VCaP (cell line): Measurements from ENCODE around the gene FANCL.
A peak's percentile ranks its signal among the peaks of the same experiment; 100 is the strongest.
"Not testable (repeated sequence)": the region's sequence is repeated elsewhere in the genome, so short reads cannot be mapped to it uniquely, and the experiment has no call there.

Source experiments
- H3K27ac ChIP-seq: fragments of 450-650 bp; 2 replicates; pipeline ENCODE4 v1.5.1; 2017
- TF ChIP-seq, protein P1 (sequence below): fragments of 450-650 bp; conservative IDR thresholded peaks from 2 replicates; pipeline ENCODE4 v1.5.1; 2017; ENCODE audit warnings: mild to moderate bottlenecking, moderate library complexity

FANCL gene

GRCh38 chr2:58240670-58241545 is at the start of gene FANCL:
Gene FANCL (minus strand): TSS chr2:58241325. CDS start chr2:58241313, 12 bp downstream.
- peak within 1 kb of the TSS; percentile 91 for H3K27ac ChIP-seq

GRCh38 chr2:58289029-58289428 is 47.9 kb upstream of the FANCL start:
- H3K27ac ChIP-seq = no peak overlapping the region
- TF ChIP-seq, protein P1, sequence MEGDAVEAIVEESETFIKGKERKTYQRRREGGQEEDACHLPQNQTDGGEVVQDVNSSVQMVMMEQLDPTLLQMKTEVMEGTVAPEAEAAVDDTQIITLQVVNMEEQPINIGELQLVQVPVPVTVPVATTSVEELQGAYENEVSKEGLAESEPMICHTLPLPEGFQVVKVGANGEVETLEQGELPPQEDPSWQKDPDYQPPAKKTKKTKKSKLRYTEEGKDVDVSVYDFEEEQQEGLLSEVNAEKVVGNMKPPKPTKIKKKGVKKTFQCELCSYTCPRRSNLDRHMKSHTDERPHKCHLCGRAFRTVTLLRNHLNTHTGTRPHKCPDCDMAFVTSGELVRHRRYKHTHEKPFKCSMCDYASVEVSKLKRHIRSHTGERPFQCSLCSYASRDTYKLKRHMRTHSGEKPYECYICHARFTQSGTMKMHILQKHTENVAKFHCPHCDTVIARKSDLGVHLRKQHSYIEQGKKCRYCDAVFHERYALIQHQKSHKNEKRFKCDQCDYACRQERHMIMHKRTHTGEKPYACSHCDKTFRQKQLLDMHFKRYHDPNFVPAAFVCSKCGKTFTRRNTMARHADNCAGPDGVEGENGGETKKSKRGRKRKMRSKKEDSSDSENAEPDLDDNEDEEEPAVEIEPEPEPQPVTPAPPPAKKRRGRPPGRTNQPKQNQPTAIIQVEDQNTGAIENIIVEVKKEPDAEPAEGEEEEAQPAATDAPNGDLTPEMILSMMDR = no peak

More at GRCh38 chr2:58240670-58241545, at the start of gene FANCL:
- TF ChIP-seq, protein P1 = 0 out of 2 replicates have a peak, but pooled peaks have one; percentile 10

DNA sequence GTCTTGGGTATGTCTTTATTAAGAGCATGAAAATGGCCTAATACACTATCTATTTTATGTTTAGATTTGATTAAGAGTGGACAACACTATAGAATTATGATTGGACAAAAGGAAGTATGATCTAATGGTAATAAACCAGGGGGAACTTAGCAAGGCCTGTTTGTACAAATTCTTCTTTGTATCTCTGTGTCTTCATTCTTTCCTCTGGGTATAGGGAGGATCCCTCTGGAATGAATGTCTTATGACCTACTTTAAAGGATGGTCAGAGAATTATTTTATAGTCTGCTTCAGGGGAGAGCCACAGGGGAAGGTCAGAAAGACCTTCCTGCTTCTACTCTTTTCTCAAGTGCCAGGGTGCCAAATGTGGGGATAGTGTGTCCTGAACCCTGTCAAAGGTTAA is 42.8 kb upstream of the FANCL start:
- H3K27ac ChIP-seq = no peak overlapping the region
- TF ChIP-seq, protein P1 = no peak

- H3K27ac ChIP-seq = not testable (repeated sequence)
Observed at GRCh38 chr2:58275144-58275543, 34.0 kb upstream of the FANCL start.

GRCh38 chr2:58271826-58272225 is 30.7 kb upstream of the FANCL start:
- TF ChIP-seq, protein P1 = no peak
- no peak overlapping the region for H3K27ac ChIP-seq

GRCh38 chr2:58268685-58269084 is 27.6 kb upstream of the FANCL start:
- H3K27ac ChIP-seq = no peak overlapping the region
- TF ChIP-seq, protein P1 = no peak

DNA sequence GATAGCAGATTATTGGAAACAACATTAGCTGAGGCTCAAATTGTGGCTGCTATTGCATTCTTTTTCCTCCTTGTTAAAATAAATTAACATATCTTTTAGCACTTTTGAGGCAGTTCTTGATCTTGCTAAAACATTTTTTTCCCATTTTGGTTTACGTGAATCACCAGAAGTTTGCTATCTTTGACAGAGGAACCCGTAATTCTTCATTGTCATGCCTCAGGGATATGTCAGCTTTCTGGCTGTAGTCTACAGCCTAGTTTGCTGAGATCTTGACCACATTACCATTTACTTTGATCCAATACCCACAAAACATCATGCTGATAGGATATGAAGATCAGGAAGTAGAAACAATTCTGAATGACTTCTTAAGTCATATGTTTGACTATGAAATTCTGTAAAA is 25.1 kb upstream of the FANCL start:
- no peak overlapping the region for H3K27ac ChIP-seq
- TF ChIP-seq, protein P1 = no peak

GRCh38 chr2:58261209-58261608 is 20.1 kb upstream of the FANCL start:
- TF ChIP-seq, protein P1 = no peak

GRCh38 chr2:58258456-58258855 is 17.3 kb upstream of the FANCL start:
- H3K27ac ChIP-seq = not testable (repeated sequence)

More at GRCh38 chr2:58261209-58261608, 20.1 kb upstream of the FANCL start:
- no peak overlapping the region for H3K27ac ChIP-seq

DNA sequence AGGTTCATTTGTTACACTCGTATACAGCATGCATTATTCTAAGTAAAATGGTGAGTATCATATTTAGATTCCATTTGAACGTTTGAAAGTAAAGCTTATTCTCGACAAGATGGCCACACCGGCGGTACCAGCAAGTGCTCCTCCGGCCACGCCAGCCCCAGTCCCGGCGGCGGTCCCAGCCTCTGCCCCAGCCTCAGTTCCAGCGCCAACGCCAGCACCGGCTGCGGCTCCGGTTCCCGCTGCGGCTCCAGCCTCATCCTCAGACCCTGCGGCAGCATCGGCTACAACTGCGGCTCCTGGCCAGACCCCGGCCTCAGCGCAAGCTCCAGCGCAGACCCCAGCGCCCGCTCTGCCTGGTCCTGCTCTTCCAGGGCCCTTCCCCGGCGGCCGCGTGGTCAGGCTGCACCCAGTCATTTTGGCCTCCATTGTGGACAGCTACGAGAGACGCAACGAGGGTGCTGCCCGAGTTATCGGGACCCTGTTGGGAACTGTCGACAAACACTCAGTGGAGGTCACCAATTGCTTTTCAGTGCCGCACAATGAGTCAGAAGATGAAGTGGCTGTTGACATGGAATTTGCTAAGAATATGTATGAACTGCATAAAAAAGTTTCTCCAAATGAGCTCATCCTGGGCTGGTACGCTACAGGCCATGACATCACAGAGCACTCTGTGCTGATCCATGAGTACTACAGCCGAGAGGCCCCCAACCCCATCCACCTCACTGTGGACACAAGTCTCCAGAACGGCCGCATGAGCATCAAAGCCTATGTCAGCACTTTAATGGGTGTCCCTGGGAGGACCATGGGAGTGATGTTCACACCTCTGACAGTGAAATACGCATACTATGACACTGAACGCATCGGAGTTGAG is 10.4 kb upstream of the FANCL start:
- not testable (repeated sequence) for H3K27ac ChIP-seq
